B cell (primary cell): Measurements from ENCODE around the gene CWF19L2. TPM values are rescaled to one million over a fixed set of nuclear protein-coding genes. Genes with fewer than 3 reads are reported as not detected.

Source experiments
- ATAC-seq: fragments of 200-7000 bp; cut with Tn5 transposase; one replicate; pipeline ENCODE4 v1.10.0; 2021; ENCODE audit warnings: low read depth, mild to moderate bottlenecking, moderate number of reproducible peaks, moderate library complexity
- CTCF ChIA-PET: fragments of 350-600 bp; sonication (Branson Sonifier 250); formaldehyde crosslinking; loops from one replicate; lab custom pipeline; 2021; ENCODE audit warnings: antibody characterized with exemption, inconsistent platforms; lab: Charles Lee
- POLR2A ChIA-PET: fragments of 350-600 bp; sonication (Branson Sonifier 250); formaldehyde crosslinking; loops from one replicate; lab custom pipeline; 2021; ENCODE audit warnings: antibody characterized with exemption; lab: Charles Lee
- DNase-seq: peaks from one replicate; pipeline ENCODE4 v3.0.0; 2013
- H2AFZ ChIP-seq: 2 replicates; pipeline ENCODE4 v1.6.1; 2012; ENCODE audit warnings: mild to moderate bottlenecking, low read depth, low read length; ENCODE audit not compliant: insufficient read depth, poor library complexity, severe bottlenecking
- H3K27ac ChIP-seq, 2 donors: 1 replicate in 1 of 2; 2 replicates in 1 of 2; pipeline ENCODE4 v1.5.1; 2012 to 2013; ENCODE audit warnings: low read length in 2 of 2, mild to moderate bottlenecking in 2 of 2, moderate library complexity in 1 of 2
- H3K27me3 ChIP-seq, 4 experiments: fragments of 200-600 bp in 1 of 4; sonication (generic) in 1 of 4; replicated peaks in 1 of 4; 1 replicate in 2 of 4; 2 replicates in 2 of 4; pipeline versions ENCODE4 v1.6.1 to v1.7.0; 2013 to 2016; ENCODE audit warnings: low read length in 3 of 4, mild to moderate bottlenecking in 2 of 4, mixed read lengths in 1 of 4, moderate library complexity in 1 of 4; ENCODE audit not compliant: insufficient read depth in 4 of 4, control insufficient read depth in 3 of 4; ENCODE audit errors: control extremely low read depth in 1 of 4
- H3K36me3 ChIP-seq, 2 experiments: replicated peaks in 1 of 2; 1 replicate in 1 of 2; 2 replicates in 1 of 2; pipeline versions ENCODE4 v1.6.1 to v1.7.1; 2013; ENCODE audit warnings: low read length in 1 of 2; ENCODE audit not compliant: insufficient read depth in 2 of 2, control insufficient read depth in 1 of 2; ENCODE audit errors: control extremely low read depth in 1 of 2, extremely low read depth in 1 of 2
- H3K4me1 ChIP-seq, 2 donors: fragments of 200-600 bp in 1 of 2; sonication (generic) in 1 of 2; 1 replicate in 1 of 2; 2 replicates in 1 of 2; pipeline versions ENCODE4 v1.5.1 to v1.6.1; 2013 to 2017; ENCODE audit warnings: low read length in 2 of 2; ENCODE audit not compliant: control insufficient read depth in 2 of 2, insufficient read depth in 2 of 2
- H3K4me2 ChIP-seq: replicated peaks from 2 replicates; pipeline ENCODE3; 2012; ENCODE audit warnings: mild to moderate bottlenecking, low read depth, low read length; ENCODE audit not compliant: poor library complexity, severe bottlenecking
- H3K4me3 ChIP-seq, 5 experiments: fragments of 200-600 bp in 1 of 5; sonication (generic) in 1 of 5; 1 replicate in 3 of 5; 2 replicates in 2 of 5; pipeline versions ENCODE4 v1.5.1 to v1.7.0; 2011 to 2016; ENCODE audit warnings: low read length in 4 of 5, mild to moderate bottlenecking in 4 of 5, low read depth in 2 of 5, control low read depth in 1 of 5, moderate library complexity in 1 of 5; ENCODE audit not compliant: insufficient read depth in 1 of 5; ENCODE audit errors: control extremely low read depth in 1 of 5, extremely low read depth in 1 of 5
- H3K79me2 ChIP-seq: fragments of 200-600 bp; sonication (generic); one replicate; pipeline ENCODE4 v1.6.0; 2016; ENCODE audit warnings: low read length; ENCODE audit not compliant: control insufficient read depth, insufficient read depth
- H3K9ac ChIP-seq: fragments of 200-600 bp; sonication (generic); 2 replicates; pipeline ENCODE4 v1.6.1; 2017; ENCODE audit warnings: mild to moderate bottlenecking, low read length, moderate library complexity
- H3K9me3 ChIP-seq, 3 donors: one replicate each; pipeline versions ENCODE4 v1.6.1 to v1.7.1; 2013; ENCODE audit warnings: low read length in 2 of 3; ENCODE audit not compliant: control insufficient read depth in 2 of 3, insufficient read depth in 1 of 3; ENCODE audit errors: control extremely low read depth in 1 of 3
- H4K20me1 ChIP-seq: 2 replicates; pipeline ENCODE4 v1.6.0; 2012; ENCODE audit warnings: mild to moderate bottlenecking, low read length; ENCODE audit not compliant: insufficient read depth, control insufficient read depth, poor library complexity, severe bottlenecking
- H3K27ac Mint-ChIP-seq: one replicate; pipeline ENCODE4 v1.8.0; 2021; ENCODE audit warnings: mixed read lengths
- H3K27me3 Mint-ChIP-seq: one replicate; pipeline ENCODE4 v1.8.0; 2021; ENCODE audit warnings: mixed read lengths
- H3K4me1 Mint-ChIP-seq: one replicate; pipeline ENCODE4 v1.8.0; 2021; ENCODE audit warnings: mixed read lengths
- H3K4me3 Mint-ChIP-seq: one replicate; pipeline ENCODE4 v1.8.0; 2021; ENCODE audit warnings: mixed read lengths
- H3K9me3 Mint-ChIP-seq: one replicate; pipeline ENCODE4 v1.8.0; 2022; ENCODE audit warnings: mixed read lengths; ENCODE audit not compliant: insufficient read depth
- CTCF ChIP-seq: fragments of 200-600 bp; IDR thresholded peaks from one replicate; pipeline ENCODE4 v1.8.0; 2022; ENCODE audit warnings: antibody characterized with exemption, mild to moderate bottlenecking
- EZH2 ChIP-seq: IDR thresholded peaks from 2 replicates; pipeline ENCODE4 v1.6.1; 2012; ENCODE audit warnings: borderline replicate concordance, low read depth, mild to moderate bottlenecking, moderate library complexity, low read length; ENCODE audit not compliant: insufficient read depth, poor library complexity, severe bottlenecking
- WGBS: methylation state at CpG from one replicate; pipeline ENCODE4 v1.1.5; 2013; ENCODE audit warnings: missing lambda C conversion rate; ENCODE audit not compliant: insufficient coverage; 5-methylcytosine and 5-hydroxymethylcytosine counted together
- intact Hi-C: fragments of 100-400 bp; cut with micrococcal nuclease; formaldehyde crosslinking; loops from one replicate; pipeline ENCODE4 v1.10.0; 2022
- polyA plus RNA-seq: library from polyadenylated mRNA; depleted of rRNA; stranded (reverse); fragments of >200 nt; gene quantifications from 2 replicates; pipeline ENCODE4 v1.2.3, GENCODE V29; 2012
- total RNA-seq, 2 donors: library from RNA; stranded (reverse); fragments of 120-200 nt in 1 of 2; gene quantifications; 1 replicate in 1 of 2; 2 replicates in 1 of 2; pipeline versions ENCODE4 v1.2.3 to v1.2.4, GENCODE V29; 2013 to 2022

CWF19L2 gene
- total and polyA plus RNA-seq, 2 donors (not counting 1 experiment from before 2014, with no cell fraction given), result 2.4 to 44.3 TPM

- H3K4me1 ChIP-seq, result no peaks in the 10 kb centered on the region
- no peak overlapping the region for H3K27ac ChIP-seq
- WGBS, result 100% methylated on average over 6 of the region's 6 CpGs
- no peak overlapping the region for H3K27ac Mint-ChIP-seq
- no peak overlapping the region for H3K9ac ChIP-seq
- H3K79me2 ChIP-seq, result no peaks in the 10 kb centered on the region
- H3K27me3 Mint-ChIP-seq, result no peaks in the 10 kb centered on the region
- no peaks in the 10 kb centered on the region for H3K4me1 Mint-ChIP-seq
- intact Hi-C loops, result no loop called here
- TF ChIP-seq CTCF, result no peak
- TF ChIP-seq EZH2, result no peak
- CTCF ChIA-PET, result no interaction called here
- DNase-seq, result no peak
- H3K4me3 Mint-ChIP-seq, result no peak overlapping the region
- ATAC-seq, result no peak
- H3K36me3 ChIP-seq, result peaks cover 1 to 45% of the 10 kb centered on the region in 2 experiments
- H3K9me3 Mint-ChIP-seq, result no peaks in the 10 kb centered on the region
- H3K4me2 ChIP-seq, result no peak overlapping the region
- POLR2A ChIA-PET, result no interaction called here
- H2AFZ ChIP-seq, result no peak overlapping the region
- no peak overlapping the region for H3K4me3 ChIP-seq
- no peaks in the 10 kb centered on the region for H3K27me3 ChIP-seq
- H4K20me1 ChIP-seq, result no peaks in the 10 kb centered on the region
- H3K9me3 ChIP-seq, result no peaks in the 10 kb centered on the region
Observed at GRCh38 chr11:107387666-107388065, 70.0 kb downstream of the CWF19L2 start.

GRCh38 chr11:107385361-107385981, 72.2 kb downstream of the CWF19L2 start:
- Mint-ChIP-seq H3K27ac (no peak overlapping the region), H3K4me1 (no peaks in the 10 kb centered on the region), H3K4me3 (no peak overlapping the region), H3K27me3 (no peaks in the 10 kb centered on the region), H3K9me3 (no peaks in the 10 kb centered on the region)
- no peaks in the 10 kb centered on the region for H3K27me3 ChIP-seq
- no peak overlapping the region for H3K9ac ChIP-seq
- peaks cover 5 to 27% of the 10 kb centered on the region in 2 experiments for H3K36me3 ChIP-seq
- H3K9me3 ChIP-seq, result no peaks in the 10 kb centered on the region
- DNase-seq, result no peak
- ATAC-seq, result no peak
- no peak overlapping the region for H3K27ac ChIP-seq
- ChIA-PET CTCF (interaction anchor here (1.2 kb wide), 1 partner anchor 25 kb away, joined by 4 read pairs; no protein-coding TSS in a partner anchor), POLR2A (no interaction called here)
- no peak overlapping the region for H2AFZ ChIP-seq
- TF ChIP-seq EZH2 (no peak), CTCF (no peak)
- no peaks in the 10 kb centered on the region for H3K4me1 ChIP-seq
- no peak overlapping the region for H3K4me2 ChIP-seq
- H4K20me1 ChIP-seq, result no peaks in the 10 kb centered on the region
- no peaks in the 10 kb centered on the region for H3K79me2 ChIP-seq
- no CpG with 5 or more reads among the region's 3 CpGs for whole genome bisulfite sequencing
- no peak overlapping the region for H3K4me3 ChIP-seq
- intact Hi-C loops, result no loop called here
